Fibroblast of villous mesenchyme (primary cell): ENCODE results near the gene PRKD2. TPM values are rescaled to one million over a fixed set of nuclear protein-coding genes. Genes with fewer than 3 reads are reported as not detected.

Source experiments
- DNase-seq: peaks from one replicate; pipeline ENCODE4 v3.0.0-alpha.2; 2010; ENCODE audit warnings: low read depth
- H3K4me3 ChIP-seq: 2 replicates; pipeline ENCODE4 v1.5.1; 2011; ENCODE audit warnings: low read depth, mild to moderate bottlenecking, low read length
- total RNA-seq: library from RNA; depleted of rRNA; stranded (reverse); fragments of >200 nt; gene quantifications from 2 replicates; pipeline ENCODE4 v1.2.3, GENCODE V29; 2012
- TF ChIP-seq, protein P1 (sequence below): IDR thresholded peaks from 2 replicates; pipeline ENCODE4 v1.5.1; 2012; ENCODE audit warnings: low read depth, mild to moderate bottlenecking, low read length; ENCODE audit not compliant: insufficient read depth

Gene PRKD2
- total RNA-seq, 1 donor, result 11.7 TPM

DNA sequence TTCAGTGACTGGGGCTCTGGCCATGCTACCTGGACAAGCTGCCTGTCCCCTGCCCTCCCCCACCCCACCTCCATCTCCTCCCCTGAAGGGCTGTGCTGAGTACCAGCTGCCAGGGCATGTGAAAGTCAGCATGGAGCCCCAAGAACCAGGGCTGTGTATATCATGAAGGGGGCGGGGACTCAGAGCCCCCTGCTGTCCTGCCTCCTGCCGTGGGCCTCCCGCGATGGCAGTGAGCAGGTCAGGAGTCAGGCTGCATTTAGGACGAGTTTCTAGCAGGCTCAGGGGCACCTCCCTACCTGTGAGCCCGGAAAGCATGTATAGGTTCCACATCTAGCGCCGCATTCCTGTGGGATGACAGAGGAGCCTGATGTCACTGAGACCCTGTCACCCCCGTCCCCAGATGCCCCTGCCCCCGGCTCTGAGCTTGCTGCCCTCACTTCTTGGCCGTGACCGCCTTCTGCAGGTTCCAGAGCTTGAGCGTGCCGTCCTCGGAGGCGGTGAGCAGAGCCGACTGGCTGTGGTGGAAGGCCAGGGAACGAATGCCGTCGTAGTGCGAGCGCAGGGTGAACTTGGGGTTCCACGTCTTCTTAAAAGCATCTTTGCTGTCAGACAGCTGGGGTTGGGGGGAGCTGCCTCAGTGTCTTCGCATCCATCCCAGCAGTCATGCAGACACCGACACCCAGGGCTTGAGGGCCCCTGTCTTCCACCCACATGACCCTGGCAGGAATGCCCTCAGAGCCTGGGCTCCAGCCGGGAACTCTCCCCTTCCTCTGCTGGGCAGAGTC is 8.3 kb upstream of the PRKD2 start:
- TF ChIP-seq, protein P1, sequence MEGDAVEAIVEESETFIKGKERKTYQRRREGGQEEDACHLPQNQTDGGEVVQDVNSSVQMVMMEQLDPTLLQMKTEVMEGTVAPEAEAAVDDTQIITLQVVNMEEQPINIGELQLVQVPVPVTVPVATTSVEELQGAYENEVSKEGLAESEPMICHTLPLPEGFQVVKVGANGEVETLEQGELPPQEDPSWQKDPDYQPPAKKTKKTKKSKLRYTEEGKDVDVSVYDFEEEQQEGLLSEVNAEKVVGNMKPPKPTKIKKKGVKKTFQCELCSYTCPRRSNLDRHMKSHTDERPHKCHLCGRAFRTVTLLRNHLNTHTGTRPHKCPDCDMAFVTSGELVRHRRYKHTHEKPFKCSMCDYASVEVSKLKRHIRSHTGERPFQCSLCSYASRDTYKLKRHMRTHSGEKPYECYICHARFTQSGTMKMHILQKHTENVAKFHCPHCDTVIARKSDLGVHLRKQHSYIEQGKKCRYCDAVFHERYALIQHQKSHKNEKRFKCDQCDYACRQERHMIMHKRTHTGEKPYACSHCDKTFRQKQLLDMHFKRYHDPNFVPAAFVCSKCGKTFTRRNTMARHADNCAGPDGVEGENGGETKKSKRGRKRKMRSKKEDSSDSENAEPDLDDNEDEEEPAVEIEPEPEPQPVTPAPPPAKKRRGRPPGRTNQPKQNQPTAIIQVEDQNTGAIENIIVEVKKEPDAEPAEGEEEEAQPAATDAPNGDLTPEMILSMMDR, result no peak
- no peak for DNase-seq
- H3K4me3 ChIP-seq, result no peak overlapping the region

DNA sequence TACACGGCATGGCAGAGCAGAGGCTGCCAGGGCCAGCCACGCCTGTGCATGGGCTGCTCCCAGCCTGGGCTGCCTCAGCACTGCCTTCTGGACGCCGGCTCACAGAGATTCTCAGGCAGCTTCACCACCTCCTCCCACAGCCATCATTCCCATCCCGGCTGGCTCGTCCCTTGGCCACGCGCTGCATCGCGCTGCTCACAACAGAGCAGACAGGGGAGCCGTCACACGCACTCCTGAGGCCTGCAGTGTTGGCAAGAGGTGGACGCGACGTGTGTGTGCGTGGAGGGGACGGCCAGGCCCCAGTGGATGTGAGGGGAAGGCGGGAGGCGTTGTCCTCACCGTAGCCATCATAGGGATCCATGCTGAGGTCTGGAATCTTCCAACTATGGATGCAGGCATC is 7.6 kb upstream of the PRKD2 start:
- no peak for DNase-seq
- no peak overlapping the region for H3K4me3 ChIP-seq
- TF ChIP-seq, protein P1, result no peak

DNA sequence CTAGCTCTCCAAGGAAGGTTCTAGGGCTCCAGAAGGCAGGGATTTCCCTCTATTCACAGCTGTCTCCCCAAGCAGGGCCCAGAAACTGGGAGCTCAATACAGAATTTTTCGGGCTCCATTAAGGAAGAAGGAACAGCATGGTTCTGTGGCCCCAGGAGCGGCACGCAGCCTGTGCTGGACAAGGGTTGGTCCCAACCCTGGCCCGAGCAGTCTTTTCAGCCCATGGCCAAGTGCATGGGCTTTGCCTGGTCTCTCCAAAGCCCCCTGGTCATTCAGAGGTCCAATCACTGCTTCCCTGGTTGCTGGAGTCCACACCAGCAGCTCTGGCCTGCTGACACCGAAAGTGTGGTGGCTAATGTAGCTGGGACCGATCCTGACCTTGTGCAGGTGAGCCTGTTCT is 6.6 kb upstream of the PRKD2 start:
- TF ChIP-seq, protein P1, result no peak
- no peak overlapping the region for H3K4me3 ChIP-seq
- no peak for DNase-seq

DNA sequence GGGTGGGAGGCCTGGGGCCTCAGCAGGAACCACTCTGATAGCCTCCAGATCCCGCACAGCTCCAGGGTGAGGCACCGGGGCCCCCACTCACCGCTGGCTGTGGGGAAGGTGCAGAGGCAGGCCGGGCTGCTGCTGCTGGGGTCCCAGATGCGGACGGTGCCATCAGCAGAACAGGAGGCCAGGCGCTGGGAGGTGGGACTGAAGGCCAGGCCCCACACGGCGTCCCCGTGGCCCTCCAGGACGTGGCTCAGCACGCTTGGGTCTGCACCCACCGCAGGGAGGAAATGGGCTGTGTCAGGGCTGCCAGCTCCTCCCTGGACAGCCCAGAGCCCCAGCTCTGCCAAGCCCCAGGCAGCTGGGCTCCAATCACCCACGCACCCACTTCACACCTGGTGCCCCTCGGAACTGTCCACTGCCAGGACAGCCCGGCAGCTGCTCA is 6.1 kb upstream of the PRKD2 start:
- no peak for DNase-seq
- H3K4me3 ChIP-seq, result no peak overlapping the region
- TF ChIP-seq, protein P1, result no peak

DNA sequence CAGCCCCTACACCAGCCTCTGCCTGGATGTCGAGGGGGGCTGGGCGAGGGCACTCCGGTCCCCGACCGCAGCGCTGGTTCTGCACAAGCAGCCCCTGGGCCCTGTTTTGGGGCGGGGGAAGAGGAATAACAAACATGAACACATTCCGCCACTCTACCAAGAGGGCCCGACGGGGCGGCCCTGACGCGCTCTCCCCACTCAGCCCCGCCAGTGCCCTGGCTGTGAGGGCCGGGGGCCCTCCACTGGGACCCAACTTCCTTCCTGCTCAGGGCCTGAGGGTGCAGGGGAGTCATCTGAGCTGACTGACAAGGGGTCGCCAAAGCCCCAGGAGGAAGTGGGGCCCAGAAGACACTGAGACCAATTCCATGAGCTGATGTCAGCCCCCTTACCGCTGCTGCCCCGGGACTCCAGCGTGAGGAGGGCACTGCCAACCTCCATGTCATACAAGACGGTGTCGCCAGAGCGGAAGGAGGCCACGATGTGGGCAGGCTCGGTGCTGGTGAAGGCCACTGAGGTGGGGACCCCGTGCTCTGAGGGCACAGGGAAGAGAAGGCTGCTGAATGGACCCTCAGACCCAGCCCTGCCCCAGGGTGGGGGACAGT is 5.6 kb upstream of the PRKD2 start:
- no peak for DNase-seq
- no peak overlapping the region for H3K4me3 ChIP-seq
- TF ChIP-seq, protein P1, result no peak

DNA sequence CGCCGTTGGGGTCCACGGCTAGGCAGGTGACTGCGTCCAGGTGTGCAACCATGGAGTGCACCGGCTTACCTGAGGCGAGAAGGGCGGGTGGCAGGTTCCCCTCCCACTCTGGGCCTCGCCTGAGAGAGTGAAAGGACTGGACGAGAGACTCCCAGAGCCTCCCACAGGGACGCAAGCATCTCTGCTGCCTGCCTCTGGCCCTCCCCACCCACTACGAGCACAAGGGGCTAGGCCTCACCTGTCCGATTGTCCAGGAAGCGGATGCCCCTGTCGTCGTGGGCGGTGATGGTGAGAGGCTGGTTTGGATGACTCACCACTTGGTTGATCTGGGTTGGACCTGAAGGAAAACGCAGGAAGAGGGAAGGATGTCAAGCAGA is 5.1 kb upstream of the PRKD2 start:
- H3K4me3 ChIP-seq, result no peak overlapping the region
- no peak for DNase-seq
- TF ChIP-seq, protein P1, result no peak
